Inflammatory macrophage (primary cell): ENCODE measurements around the gene BPIFA2.
A peak's percentile ranks its signal among the peaks of the same experiment; 100 is the strongest.

Experiments
- DNase-seq, 2 donors: peaks; one replicate each; pipeline ENCODE4 v3.0.0-alpha.2; 2020 to 2022

BPIFA2 gene

GRCh38 chr20:33202451-33202850, 34.5 kb downstream of the BPIFA2 start:
- no peak for DNase-seq

GRCh38 chr20:33203444-33203843, 35.5 kb downstream of the BPIFA2 start:
- DNase-seq, result no peak

- DNase-seq, result peak; percentile 18 to 55
Measured at GRCh38 chr20:33209789-33210188, 41.8 kb downstream of the BPIFA2 start.

DNA sequence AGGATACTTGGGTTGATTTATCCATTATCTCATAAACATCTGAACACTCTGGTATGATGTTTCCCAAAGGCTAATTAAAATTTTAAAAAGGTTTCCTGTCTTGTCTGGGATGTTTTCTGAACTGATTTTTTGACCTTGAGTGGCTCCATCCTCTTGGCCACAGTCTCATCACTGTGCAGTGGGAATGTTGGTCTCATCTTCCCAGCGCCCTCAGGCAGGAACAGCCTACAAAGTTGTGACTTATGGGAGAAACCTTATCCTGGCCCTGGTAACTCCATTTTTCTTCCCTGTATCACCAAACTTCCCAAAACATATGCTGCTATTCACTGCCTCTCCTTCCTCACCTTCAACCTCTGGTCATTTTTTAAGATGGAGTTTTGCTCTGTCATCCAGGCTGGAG, 42.4 kb downstream of the BPIFA2 start:
- no peak for DNase-seq

DNA sequence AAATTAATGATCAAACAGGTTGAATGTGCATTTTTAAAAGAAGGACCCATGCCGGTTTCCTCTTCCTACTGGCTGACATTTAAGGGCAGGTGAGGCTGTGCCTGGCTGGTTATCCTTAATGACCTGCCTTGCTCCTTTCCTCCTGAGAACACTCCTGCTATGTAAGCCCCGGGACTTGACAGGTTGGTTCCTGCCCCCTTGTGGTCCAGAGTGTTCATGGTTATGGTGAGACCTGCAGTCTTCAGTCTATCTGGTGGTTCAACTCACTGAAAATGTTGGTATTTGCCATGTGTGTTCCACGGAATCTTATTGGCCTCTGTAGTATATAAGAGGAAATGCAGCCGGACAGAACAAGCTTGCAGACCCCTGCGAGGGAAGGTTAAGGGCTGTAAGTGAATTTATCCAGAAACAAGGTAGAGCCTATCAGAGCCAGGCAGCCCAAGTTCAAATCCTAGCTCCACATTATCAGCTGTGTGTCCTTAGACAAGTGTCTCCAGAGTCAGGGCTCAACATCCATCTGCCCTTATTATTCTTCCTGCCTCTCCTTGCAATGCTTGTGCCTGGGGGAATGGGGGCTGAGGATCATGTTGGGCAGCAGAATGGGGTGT, 44.0 kb downstream of the BPIFA2 start:
- DNase-seq, result peak; percentile 4 to 44

DNA sequence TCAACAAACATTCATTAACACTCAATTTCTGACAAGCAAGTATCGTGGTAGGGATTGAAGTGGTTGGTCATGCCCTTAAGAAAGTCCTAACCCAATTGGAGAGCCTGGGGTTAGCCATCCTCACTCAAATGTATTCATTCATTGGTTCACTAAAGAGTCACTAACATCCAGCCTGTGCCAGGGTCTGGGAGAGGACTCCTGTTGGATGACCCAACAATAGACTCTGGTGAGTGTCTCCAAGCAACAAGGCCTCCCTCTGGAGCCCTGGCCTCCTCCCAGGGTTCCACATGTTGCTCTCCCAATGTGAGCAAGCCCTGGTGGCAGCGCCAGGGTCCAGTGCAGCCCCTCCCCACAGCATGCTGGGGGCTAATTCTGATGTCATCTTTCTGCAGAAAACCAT, 49.1 kb downstream of the BPIFA2 start, which contains the start of gene BPIFA3:
TSS of gene BPIFA3 (plus strand) at position 301 of the 400 bp plus-strand sequence. CDS start 185 bp downstream, outside the sequence.
- no peak for DNase-seq

DNA sequence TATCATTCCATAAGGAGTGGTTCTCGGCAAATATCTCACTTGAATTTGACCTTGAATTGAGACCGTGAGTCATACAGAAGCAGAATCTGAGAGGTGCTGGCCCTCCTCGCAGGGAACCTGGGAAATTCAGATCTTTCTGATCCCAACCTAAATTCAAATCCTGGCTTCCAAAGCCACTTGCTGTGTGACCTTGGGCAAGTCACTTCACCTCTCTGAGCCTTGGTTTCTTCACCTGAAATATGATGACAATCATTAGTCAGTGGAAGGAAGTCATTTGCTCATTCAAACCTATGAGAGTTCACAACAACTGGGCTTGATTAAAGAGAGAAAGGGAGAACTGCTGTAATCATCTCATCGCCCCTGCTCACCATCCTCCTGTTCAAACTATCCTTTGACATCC, 56.4 kb downstream of the BPIFA2 start:
- DNase-seq, result no peak

GRCh38 chr20:33229843-33230242, 61.9 kb downstream of the BPIFA2 start:
- peak; percentile 32 to 48 for DNase-seq
